ENCODE results near the gene C2CD2.

The C2CD2 gene

GRCh38 chr21:41941941-41942340, 11.9 kb downstream of the C2CD2 start:
- Histone ChIP-seq H3K4me3 (ENCODE audit: low read depth, low read length) (no peak overlapping the region), H3K27me3 (ENCODE audit: control insufficient read depth, insufficient read depth, low read length) (no peaks in the 10 kb centered on the region), H3K36me3 (ENCODE audit: control insufficient read depth, insufficient read depth, low read length) (no peaks in the 10 kb centered on the region)

GRCh38 chr21:41940431-41940830, 13.4 kb downstream of the C2CD2 start:
- no peaks in the 10 kb centered on the region for H3K27me3 ChIP-seq (ENCODE audit: control insufficient read depth, insufficient read depth, low read length)
- no peak overlapping the region for H3K4me3 ChIP-seq (ENCODE audit: low read depth, low read length)
- H3K9ac ChIP-seq (ENCODE audit: low read depth, low read length): no peak overlapping the region
- no peaks in the 10 kb centered on the region for H3K4me1 ChIP-seq (ENCODE audit: control insufficient read depth, insufficient read depth, low read length)
- no peaks in the 10 kb centered on the region for H3K9me3 ChIP-seq (ENCODE audit: control insufficient read depth, insufficient read depth, low read length)
- no peaks in the 10 kb centered on the region for H3K36me3 ChIP-seq (ENCODE audit: control insufficient read depth, insufficient read depth, low read length)

More at GRCh38 chr21:41941941-41942340, 11.9 kb downstream of the C2CD2 start:
- Histone ChIP-seq H3K9ac (ENCODE audit: low read depth, low read length) (peak overlapping the region; percentile 8), H3K4me1 (ENCODE audit: control insufficient read depth, insufficient read depth, low read length) (no peaks in the 10 kb centered on the region), H3K9me3 (ENCODE audit: control insufficient read depth, insufficient read depth, low read length) (no peaks in the 10 kb centered on the region)

- Histone ChIP-seq H3K9me3 (ENCODE audit: control insufficient read depth, insufficient read depth, low read length) (no peaks in the 10 kb centered on the region), H3K9ac (ENCODE audit: low read depth, low read length) (no peak overlapping the region), H3K4me1 (ENCODE audit: control insufficient read depth, insufficient read depth, low read length) (no peaks in the 10 kb centered on the region), H3K27me3 (ENCODE audit: control insufficient read depth, insufficient read depth, low read length) (no peaks in the 10 kb centered on the region), H3K4me3 (ENCODE audit: low read depth, low read length) (no peak overlapping the region), H3K36me3 (ENCODE audit: control insufficient read depth, insufficient read depth, low read length) (no peaks in the 10 kb centered on the region)
Measured at GRCh38 chr21:41939391-41939790, 14.4 kb downstream of the C2CD2 start.

- Histone ChIP-seq H3K27me3 (ENCODE audit: control insufficient read depth, insufficient read depth, low read length) (no peaks in the 10 kb centered on the region), H3K36me3 (ENCODE audit: control insufficient read depth, insufficient read depth, low read length) (no peaks in the 10 kb centered on the region), H3K9me3 (ENCODE audit: control insufficient read depth, insufficient read depth, low read length) (no peaks in the 10 kb centered on the region), H3K4me1 (ENCODE audit: control insufficient read depth, insufficient read depth, low read length) (peaks cover 2% of the 10 kb centered on the region), H3K9ac (ENCODE audit: low read depth, low read length) (no peak overlapping the region), H3K4me3 (ENCODE audit: low read depth, low read length) (no peak overlapping the region)
Measured at GRCh38 chr21:41933313-41934079, 20.3 kb downstream of the C2CD2 start.

GRCh38 chr21:41932576-41933312, 21.1 kb downstream of the C2CD2 start:
- H3K9ac ChIP-seq (ENCODE audit: low read depth, low read length): no peak overlapping the region
- H3K27me3 ChIP-seq (ENCODE audit: control insufficient read depth, insufficient read depth, low read length): no peaks in the 10 kb centered on the region
- H3K4me3 ChIP-seq (ENCODE audit: low read depth, low read length): no peak overlapping the region
- H3K36me3 ChIP-seq (ENCODE audit: control insufficient read depth, insufficient read depth, low read length): no peaks in the 10 kb centered on the region
- H3K9me3 ChIP-seq (ENCODE audit: control insufficient read depth, insufficient read depth, low read length): no peaks in the 10 kb centered on the region
- H3K4me1 ChIP-seq (ENCODE audit: control insufficient read depth, insufficient read depth, low read length): peaks cover 2% of the 10 kb centered on the region

- H3K9me3 ChIP-seq (ENCODE audit: control insufficient read depth, insufficient read depth, low read length): no peaks in the 10 kb centered on the region
- no peaks in the 10 kb centered on the region for H3K36me3 ChIP-seq (ENCODE audit: control insufficient read depth, insufficient read depth, low read length)
- no peak overlapping the region for H3K9ac ChIP-seq (ENCODE audit: low read depth, low read length)
- H3K4me1 ChIP-seq (ENCODE audit: control insufficient read depth, insufficient read depth, low read length): peaks cover 2% of the 10 kb centered on the region
- H3K27me3 ChIP-seq (ENCODE audit: control insufficient read depth, insufficient read depth, low read length): no peaks in the 10 kb centered on the region
- no peak overlapping the region for H3K4me3 ChIP-seq (ENCODE audit: low read depth, low read length)
Measured at GRCh38 chr21:41932191-41932575, 21.6 kb downstream of the C2CD2 start.

GRCh38 chr21:41931041-41931451, 22.8 kb downstream of the C2CD2 start:
- Histone ChIP-seq H3K9ac (ENCODE audit: low read depth, low read length) (no peak overlapping the region), H3K4me1 (ENCODE audit: control insufficient read depth, insufficient read depth, low read length) (peaks cover 4% of the 10 kb centered on the region), H3K4me3 (ENCODE audit: low read depth, low read length) (no peak overlapping the region), H3K9me3 (ENCODE audit: control insufficient read depth, insufficient read depth, low read length) (no peaks in the 10 kb centered on the region), H3K36me3 (ENCODE audit: control insufficient read depth, insufficient read depth, low read length) (no peaks in the 10 kb centered on the region), H3K27me3 (ENCODE audit: control insufficient read depth, insufficient read depth, low read length) (no peaks in the 10 kb centered on the region)

GRCh38 chr21:41929248-41929647, 24.6 kb downstream of the C2CD2 start:
- Histone ChIP-seq H3K9ac (ENCODE audit: low read depth, low read length) (no peak overlapping the region), H3K36me3 (ENCODE audit: control insufficient read depth, insufficient read depth, low read length) (no peaks in the 10 kb centered on the region), H3K9me3 (ENCODE audit: control insufficient read depth, insufficient read depth, low read length) (no peaks in the 10 kb centered on the region), H3K4me1 (ENCODE audit: control insufficient read depth, insufficient read depth, low read length) (peaks cover 9% of the 10 kb centered on the region), H3K4me3 (ENCODE audit: low read depth, low read length) (no peak overlapping the region), H3K27me3 (ENCODE audit: control insufficient read depth, insufficient read depth, low read length) (no peaks in the 10 kb centered on the region)

GRCh38 chr21:41928621-41929220, 25.1 kb downstream of the C2CD2 start:
- Histone ChIP-seq H3K9ac (ENCODE audit: low read depth, low read length) (no peak overlapping the region), H3K27me3 (ENCODE audit: control insufficient read depth, insufficient read depth, low read length) (no peaks in the 10 kb centered on the region), H3K4me3 (ENCODE audit: low read depth, low read length) (no peak overlapping the region), H3K9me3 (ENCODE audit: control insufficient read depth, insufficient read depth, low read length) (no peaks in the 10 kb centered on the region), H3K36me3 (ENCODE audit: control insufficient read depth, insufficient read depth, low read length) (no peaks in the 10 kb centered on the region), H3K4me1 (ENCODE audit: control insufficient read depth, insufficient read depth, low read length) (peaks cover 8% of the 10 kb centered on the region)

GRCh38 chr21:41927727-41928409, 25.9 kb downstream of the C2CD2 start:
- Histone ChIP-seq H3K4me1 (ENCODE audit: control insufficient read depth, insufficient read depth, low read length) (peaks cover 7% of the 10 kb centered on the region), H3K9ac (ENCODE audit: low read depth, low read length) (no peak overlapping the region), H3K4me3 (ENCODE audit: low read depth, low read length) (no peak overlapping the region), H3K36me3 (ENCODE audit: control insufficient read depth, insufficient read depth, low read length) (no peaks in the 10 kb centered on the region), H3K9me3 (ENCODE audit: control insufficient read depth, insufficient read depth, low read length) (no peaks in the 10 kb centered on the region), H3K27me3 (ENCODE audit: control insufficient read depth, insufficient read depth, low read length) (no peaks in the 10 kb centered on the region)

- Histone ChIP-seq H3K4me3 (ENCODE audit: low read depth, low read length) (no peak overlapping the region), H3K9ac (ENCODE audit: low read depth, low read length) (no peak overlapping the region)
Measured at GRCh38 chr21:41926807-41927171, 27.0 kb downstream of the C2CD2 start.

More at GRCh38 chr21:41926807-41927171, 27.0 kb downstream of the C2CD2 start:
- H3K27me3 ChIP-seq (ENCODE audit: control insufficient read depth, insufficient read depth, low read length): no peaks in the 10 kb centered on the region
- H3K4me1 ChIP-seq (ENCODE audit: control insufficient read depth, insufficient read depth, low read length): peaks cover 7% of the 10 kb centered on the region
- H3K9me3 ChIP-seq (ENCODE audit: control insufficient read depth, insufficient read depth, low read length): no peaks in the 10 kb centered on the region
- no peaks in the 10 kb centered on the region for H3K36me3 ChIP-seq (ENCODE audit: control insufficient read depth, insufficient read depth, low read length)
